H1 (cell line): ENCODE data around the gene DCP2.

ENCODE experiments used
- BACH1 ChIP-seq: IDR thresholded peaks from 2 replicates; pipeline ENCODE4 v1.6.1; 2012; ENCODE audit warnings: low read length, improper control_type of control experiment
- BRCA1 ChIP-seq: IDR thresholded peaks from 2 replicates; pipeline ENCODE4 v1.6.1; 2012; ENCODE audit warnings: low read depth, low read length, improper control_type of control experiment
- CBX5 ChIP-seq: fragments of 300-800, 300-1000 bp; sonication (generic); IDR thresholded peaks from 2 replicates; pipeline ENCODE4 v1.7.1; 2016; ENCODE audit warnings: antibody characterized with exemption, low read length, low read depth
- KDM1A ChIP-seq: fragments of 200-600, 300-600 bp; sonication (generic); IDR thresholded peaks from 2 replicates; pipeline ENCODE4 v1.7.1; 2016; ENCODE audit warnings: mild to moderate bottlenecking, low read length, borderline replicate concordance
- NRF1 ChIP-seq: IDR thresholded peaks from 2 replicates; pipeline ENCODE4 v1.6.1; 2011; ENCODE audit warnings: mild to moderate bottlenecking, low read depth, low read length, improper control_type of control experiment
- POLR2AphosphoS5 ChIP-seq: IDR thresholded peaks from 2 replicates; pipeline ENCODE4 v1.6.1; 2011; ENCODE audit warnings: low read depth, low read length
- RFX5 ChIP-seq: IDR thresholded peaks from 2 replicates; pipeline ENCODE4 v1.6.1; 2011; ENCODE audit warnings: low read depth, low read length, improper control_type of control experiment, borderline replicate concordance
- SIN3A ChIP-seq, 2 experiments: IDR thresholded peaks in 1 of 2; conservative IDR thresholded peaks in 1 of 2; 2 replicates each; pipeline ENCODE4 v1.6.1; 2011 to 2012; ENCODE audit warnings: low read length in 2 of 2, improper control_type of control experiment in 1 of 2, low read depth in 1 of 2, mild to moderate bottlenecking in 1 of 2
- TBP ChIP-seq: IDR thresholded peaks from 2 replicates; pipeline ENCODE4 v1.6.1; 2011; ENCODE audit warnings: low read depth, low read length, improper control_type of control experiment
- ZNF274 ChIP-seq: IDR thresholded peaks from 2 replicates; pipeline ENCODE4 v1.7.0; 2012; ENCODE audit warnings: low read length, borderline replicate concordance; ENCODE audit errors: extremely low read depth
- TF ChIP-seq, protein P1 (sequence below), 3 experiments: IDR thresholded peaks; 1 replicate in 2 of 3; 2 replicates in 1 of 3; pipeline versions ENCODE4 v1.5.1 to v1.6.1; 2011; ENCODE audit warnings: low read length in 3 of 3, mild to moderate bottlenecking in 3 of 3, inconsistent platforms in 2 of 3, low read depth in 1 of 3, moderate library complexity in 1 of 3; ENCODE audit not compliant: insufficient read depth in 1 of 3; ENCODE audit errors: control extremely low read depth in 1 of 3
- TF ChIP-seq, protein P2 (sequence below): fragments of 300-600 bp; sonication (generic); IDR thresholded peaks from 2 replicates; pipeline ENCODE4 v1.7.1; 2012; ENCODE audit warnings: low read length, moderate library complexity, mild to moderate bottlenecking, inconsistent platforms; ENCODE audit not compliant: insufficient replicate concordance
- TF ChIP-seq, protein P3 (sequence below): IDR thresholded peaks from 2 replicates; pipeline ENCODE4 v1.6.1; 2012; ENCODE audit warnings: inconsistent platforms

DNA sequence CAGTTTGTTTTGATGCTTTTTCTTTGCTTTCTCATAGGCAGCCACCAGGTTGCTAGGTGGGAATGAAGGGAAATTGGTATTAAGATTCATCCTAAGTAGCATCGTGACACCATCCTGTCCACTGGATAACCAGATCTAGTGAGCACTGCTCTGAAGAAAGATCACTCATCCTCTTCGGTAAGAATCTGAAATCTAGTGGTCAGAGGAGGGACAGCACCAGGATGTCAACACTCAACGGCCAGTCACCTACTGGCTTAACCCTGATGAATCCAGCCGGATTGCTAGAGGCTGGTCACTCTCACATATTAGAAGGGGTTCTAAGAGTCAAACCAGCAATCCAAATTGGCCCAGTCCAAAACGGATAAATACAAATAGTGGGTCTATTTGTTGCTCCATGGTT lies 50.8 kb downstream of the DCP2 start:
- TF ChIP-seq TBP (no peak), ZNF274 (no peak), SIN3A (conservative IDR thresholded peaks at IDR 0.05 in 1 of 2, IDR thresholded peaks at IDR 0.05 in 1 of 2; ENCODE audit: low read depth in 1 of 2, low read length in 2 of 2) (no peak), BRCA1 (no peak), RFX5 (no peak), BACH1 (no peak), POLR2AphosphoS5 (no peak), KDM1A (no peak), CBX5 (no peak), NRF1 (no peak)
- TF ChIP-seq, protein P1, sequence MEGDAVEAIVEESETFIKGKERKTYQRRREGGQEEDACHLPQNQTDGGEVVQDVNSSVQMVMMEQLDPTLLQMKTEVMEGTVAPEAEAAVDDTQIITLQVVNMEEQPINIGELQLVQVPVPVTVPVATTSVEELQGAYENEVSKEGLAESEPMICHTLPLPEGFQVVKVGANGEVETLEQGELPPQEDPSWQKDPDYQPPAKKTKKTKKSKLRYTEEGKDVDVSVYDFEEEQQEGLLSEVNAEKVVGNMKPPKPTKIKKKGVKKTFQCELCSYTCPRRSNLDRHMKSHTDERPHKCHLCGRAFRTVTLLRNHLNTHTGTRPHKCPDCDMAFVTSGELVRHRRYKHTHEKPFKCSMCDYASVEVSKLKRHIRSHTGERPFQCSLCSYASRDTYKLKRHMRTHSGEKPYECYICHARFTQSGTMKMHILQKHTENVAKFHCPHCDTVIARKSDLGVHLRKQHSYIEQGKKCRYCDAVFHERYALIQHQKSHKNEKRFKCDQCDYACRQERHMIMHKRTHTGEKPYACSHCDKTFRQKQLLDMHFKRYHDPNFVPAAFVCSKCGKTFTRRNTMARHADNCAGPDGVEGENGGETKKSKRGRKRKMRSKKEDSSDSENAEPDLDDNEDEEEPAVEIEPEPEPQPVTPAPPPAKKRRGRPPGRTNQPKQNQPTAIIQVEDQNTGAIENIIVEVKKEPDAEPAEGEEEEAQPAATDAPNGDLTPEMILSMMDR (IDR thresholded peaks at IDR 0.05; ENCODE audit: control extremely low read depth in 1 of 3, insufficient read depth in 1 of 3, low read depth in 1 of 3, low read length in 3 of 3) = no peak
- TF ChIP-seq, protein P2, sequence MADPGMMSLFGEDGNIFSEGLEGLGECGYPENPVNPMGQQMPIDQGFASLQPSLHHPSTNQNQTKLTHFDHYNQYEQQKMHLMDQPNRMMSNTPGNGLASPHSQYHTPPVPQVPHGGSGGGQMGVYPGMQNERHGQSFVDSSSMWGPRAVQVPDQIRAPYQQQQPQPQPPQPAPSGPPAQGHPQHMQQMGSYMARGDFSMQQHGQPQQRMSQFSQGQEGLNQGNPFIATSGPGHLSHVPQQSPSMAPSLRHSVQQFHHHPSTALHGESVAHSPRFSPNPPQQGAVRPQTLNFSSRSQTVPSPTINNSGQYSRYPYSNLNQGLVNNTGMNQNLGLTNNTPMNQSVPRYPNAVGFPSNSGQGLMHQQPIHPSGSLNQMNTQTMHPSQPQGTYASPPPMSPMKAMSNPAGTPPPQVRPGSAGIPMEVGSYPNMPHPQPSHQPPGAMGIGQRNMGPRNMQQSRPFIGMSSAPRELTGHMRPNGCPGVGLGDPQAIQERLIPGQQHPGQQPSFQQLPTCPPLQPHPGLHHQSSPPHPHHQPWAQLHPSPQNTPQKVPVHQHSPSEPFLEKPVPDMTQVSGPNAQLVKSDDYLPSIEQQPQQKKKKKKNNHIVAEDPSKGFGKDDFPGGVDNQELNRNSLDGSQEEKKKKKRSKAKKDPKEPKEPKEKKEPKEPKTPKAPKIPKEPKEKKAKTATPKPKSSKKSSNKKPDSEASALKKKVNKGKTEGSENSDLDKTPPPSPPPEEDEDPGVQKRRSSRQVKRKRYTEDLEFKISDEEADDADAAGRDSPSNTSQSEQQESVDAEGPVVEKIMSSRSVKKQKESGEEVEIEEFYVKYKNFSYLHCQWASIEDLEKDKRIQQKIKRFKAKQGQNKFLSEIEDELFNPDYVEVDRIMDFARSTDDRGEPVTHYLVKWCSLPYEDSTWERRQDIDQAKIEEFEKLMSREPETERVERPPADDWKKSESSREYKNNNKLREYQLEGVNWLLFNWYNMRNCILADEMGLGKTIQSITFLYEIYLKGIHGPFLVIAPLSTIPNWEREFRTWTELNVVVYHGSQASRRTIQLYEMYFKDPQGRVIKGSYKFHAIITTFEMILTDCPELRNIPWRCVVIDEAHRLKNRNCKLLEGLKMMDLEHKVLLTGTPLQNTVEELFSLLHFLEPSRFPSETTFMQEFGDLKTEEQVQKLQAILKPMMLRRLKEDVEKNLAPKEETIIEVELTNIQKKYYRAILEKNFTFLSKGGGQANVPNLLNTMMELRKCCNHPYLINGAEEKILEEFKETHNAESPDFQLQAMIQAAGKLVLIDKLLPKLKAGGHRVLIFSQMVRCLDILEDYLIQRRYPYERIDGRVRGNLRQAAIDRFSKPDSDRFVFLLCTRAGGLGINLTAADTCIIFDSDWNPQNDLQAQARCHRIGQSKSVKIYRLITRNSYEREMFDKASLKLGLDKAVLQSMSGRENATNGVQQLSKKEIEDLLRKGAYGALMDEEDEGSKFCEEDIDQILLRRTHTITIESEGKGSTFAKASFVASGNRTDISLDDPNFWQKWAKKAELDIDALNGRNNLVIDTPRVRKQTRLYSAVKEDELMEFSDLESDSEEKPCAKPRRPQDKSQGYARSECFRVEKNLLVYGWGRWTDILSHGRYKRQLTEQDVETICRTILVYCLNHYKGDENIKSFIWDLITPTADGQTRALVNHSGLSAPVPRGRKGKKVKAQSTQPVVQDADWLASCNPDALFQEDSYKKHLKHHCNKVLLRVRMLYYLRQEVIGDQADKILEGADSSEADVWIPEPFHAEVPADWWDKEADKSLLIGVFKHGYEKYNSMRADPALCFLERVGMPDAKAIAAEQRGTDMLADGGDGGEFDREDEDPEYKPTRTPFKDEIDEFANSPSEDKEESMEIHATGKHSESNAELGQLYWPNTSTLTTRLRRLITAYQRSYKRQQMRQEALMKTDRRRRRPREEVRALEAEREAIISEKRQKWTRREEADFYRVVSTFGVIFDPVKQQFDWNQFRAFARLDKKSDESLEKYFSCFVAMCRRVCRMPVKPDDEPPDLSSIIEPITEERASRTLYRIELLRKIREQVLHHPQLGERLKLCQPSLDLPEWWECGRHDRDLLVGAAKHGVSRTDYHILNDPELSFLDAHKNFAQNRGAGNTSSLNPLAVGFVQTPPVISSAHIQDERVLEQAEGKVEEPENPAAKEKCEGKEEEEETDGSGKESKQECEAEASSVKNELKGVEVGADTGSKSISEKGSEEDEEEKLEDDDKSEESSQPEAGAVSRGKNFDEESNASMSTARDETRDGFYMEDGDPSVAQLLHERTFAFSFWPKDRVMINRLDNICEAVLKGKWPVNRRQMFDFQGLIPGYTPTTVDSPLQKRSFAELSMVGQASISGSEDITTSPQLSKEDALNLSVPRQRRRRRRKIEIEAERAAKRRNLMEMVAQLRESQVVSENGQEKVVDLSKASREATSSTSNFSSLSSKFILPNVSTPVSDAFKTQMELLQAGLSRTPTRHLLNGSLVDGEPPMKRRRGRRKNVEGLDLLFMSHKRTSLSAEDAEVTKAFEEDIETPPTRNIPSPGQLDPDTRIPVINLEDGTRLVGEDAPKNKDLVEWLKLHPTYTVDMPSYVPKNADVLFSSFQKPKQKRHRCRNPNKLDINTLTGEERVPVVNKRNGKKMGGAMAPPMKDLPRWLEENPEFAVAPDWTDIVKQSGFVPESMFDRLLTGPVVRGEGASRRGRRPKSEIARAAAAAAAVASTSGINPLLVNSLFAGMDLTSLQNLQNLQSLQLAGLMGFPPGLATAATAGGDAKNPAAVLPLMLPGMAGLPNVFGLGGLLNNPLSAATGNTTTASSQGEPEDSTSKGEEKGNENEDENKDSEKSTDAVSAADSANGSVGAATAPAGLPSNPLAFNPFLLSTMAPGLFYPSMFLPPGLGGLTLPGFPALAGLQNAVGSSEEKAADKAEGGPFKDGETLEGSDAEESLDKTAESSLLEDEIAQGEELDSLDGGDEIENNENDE = no peak
- TF ChIP-seq, protein P3, sequence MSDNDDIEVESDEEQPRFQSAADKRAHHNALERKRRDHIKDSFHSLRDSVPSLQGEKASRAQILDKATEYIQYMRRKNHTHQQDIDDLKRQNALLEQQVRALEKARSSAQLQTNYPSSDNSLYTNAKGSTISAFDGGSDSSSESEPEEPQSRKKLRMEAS = no peak
